SK-N-SH (cell line): ENCODE results near the gene CYP4F22. TPM values are rescaled to one million over a fixed set of nuclear protein-coding genes. Genes with fewer than 3 reads are reported as not detected.

Source experiments
- CTCF ChIA-PET: fragments of 300-600, 350-600 bp; formaldehyde crosslinking; extraction: SDS; loops from one replicate; lab custom pipeline; 2021; lab: Yijun Ruan, JAX
- POLR2A ChIA-PET: fragments of 350-600 bp; sonication (Branson Sonifier 250); formaldehyde crosslinking; extraction: SDS; loops from one replicate; lab custom pipeline; 2020; ENCODE audit warnings: antibody characterized with exemption, inconsistent platforms; lab: Yijun Ruan, JAX
- DNase-seq: peaks from one replicate; pipeline ENCODE4 v3.0.0; 2012
- H2AFZ ChIP-seq: fragments of 200-600 bp; sonication (generic); 2 replicates; pipeline ENCODE4 v1.8.1; 2016; ENCODE audit warnings: antibody characterized with exemption, mild to moderate bottlenecking, low read depth
- H3F3A ChIP-seq: fragments of 200-600 bp; sonication (generic); replicated peaks from 2 replicates; pipeline ENCODE3; 2016; ENCODE audit warnings: antibody characterized with exemption, mild to moderate bottlenecking; ENCODE audit not compliant: insufficient read depth
- H3K27ac ChIP-seq, 2 experiments: fragments of 200-500 bp in 1 of 2; fragments of 200-600 bp in 1 of 2; sonication (Bioruptor generic) in 1 of 2; sonication (generic), shearing (Covaris generic) in 1 of 2; 2 replicates each; pipeline versions ENCODE4 v1.5.1 to v1.6.1; 2014 to 2016; ENCODE audit warnings: low read depth in 2 of 2, inconsistent platforms in 1 of 2, low read length in 1 of 2, mild to moderate bottlenecking in 1 of 2, mixed read lengths in 1 of 2
- H3K27me3 ChIP-seq: fragments of 200-600 bp; sonication (generic), shearing (Covaris generic); 2 replicates; pipeline ENCODE4 v1.6.1; 2016; ENCODE audit warnings: mixed run types; ENCODE audit not compliant: insufficient read depth
- H3K36me3 ChIP-seq, 2 experiments: fragments of 200-500 bp in 1 of 2; fragments of 200-600 bp in 1 of 2; sonication (Bioruptor generic) in 1 of 2; sonication (generic) in 1 of 2; replicated peaks in 1 of 2; 2 replicates each; pipeline versions ENCODE3 to v1.5.1; 2014 to 2016; ENCODE audit warnings: low read length in 1 of 2, mild to moderate bottlenecking in 1 of 2; ENCODE audit not compliant: insufficient read depth in 2 of 2, control insufficient read depth in 1 of 2
- H3K4me1 ChIP-seq, 2 experiments: fragments of 200-500 bp in 1 of 2; fragments of 200-600 bp in 1 of 2; sonication (Bioruptor generic) in 1 of 2; sonication (generic), shearing (Covaris generic) in 1 of 2; 2 replicates each; pipeline versions ENCODE4 v1.5.1 to v1.6.1; 2014 to 2016; ENCODE audit warnings: low read depth in 1 of 2, low read length in 1 of 2, mixed run types in 1 of 2; ENCODE audit not compliant: insufficient read depth in 2 of 2, control insufficient read depth in 1 of 2
- H3K4me2 ChIP-seq: fragments of 200-600 bp; sonication (generic), shearing (Covaris generic); 2 replicates; pipeline ENCODE4 v1.6.1; 2017; ENCODE audit warnings: mixed run types
- H3K4me3 ChIP-seq, 2 experiments: fragments of 200-500 bp in 1 of 2; fragments of 200-600 bp in 1 of 2; sonication (Bioruptor generic) in 1 of 2; sonication (generic), shearing (Covaris generic) in 1 of 2; 2 replicates each; pipeline versions ENCODE4 v1.5.1 to v1.8.1; 2014 to 2016; ENCODE audit warnings: low read depth in 2 of 2, inconsistent platforms in 1 of 2, low read length in 1 of 2, mild to moderate bottlenecking in 1 of 2, mixed read lengths in 1 of 2, moderate library complexity in 1 of 2
- H3K79me2 ChIP-seq: fragments of 200-600 bp; sonication (generic); 2 replicates; pipeline ENCODE4 v1.8.1; 2017; ENCODE audit warnings: mild to moderate bottlenecking; ENCODE audit not compliant: insufficient read depth
- H3K9ac ChIP-seq: fragments of 200-600 bp; sonication (generic); 2 replicates; pipeline ENCODE4 v1.6.1; 2017; ENCODE audit warnings: mixed run types
- H3K9me2 ChIP-seq: fragments of 200-600 bp; sonication (generic); 2 replicates; pipeline ENCODE4 v1.6.1; 2017; ENCODE audit warnings: mixed run types
- H3K9me3 ChIP-seq: fragments of 200-600 bp; sonication (generic); 2 replicates; pipeline ENCODE4 v1.6.1; 2017; ENCODE audit warnings: mixed run types, mild to moderate bottlenecking, moderate library complexity
- H4K20me1 ChIP-seq: fragments of 200-600 bp; sonication (generic); 2 replicates; pipeline ENCODE4 v1.6.1; 2017; ENCODE audit warnings: mild to moderate bottlenecking, mixed run types; ENCODE audit not compliant: insufficient read depth
- ELF1 ChIP-seq: IDR thresholded peaks from 2 replicates; pipeline ENCODE4 v1.4.0; 2012
- EZH2phosphoT487 ChIP-seq: fragments of 200-600 bp; sonication (generic); IDR thresholded peaks from 2 replicates; pipeline ENCODE4 v1.6.1; 2017; ENCODE audit warnings: low read depth, mixed run types, mild to moderate bottlenecking, antibody characterized with exemption, moderate library complexity, borderline replicate concordance
- FOXJ3 ChIP-seq: sonication (generic); formaldehyde crosslinking; IDR thresholded peaks from 2 replicates; pipeline ENCODE4 v1.5.1; 2020; ENCODE audit warnings: mild to moderate bottlenecking, missing genetic modification reagents
- FOXM1 ChIP-seq: IDR thresholded peaks from 2 replicates; pipeline ENCODE4 v1.4.0; 2012; ENCODE audit warnings: low read depth, mild to moderate bottlenecking
- GATA2 ChIP-seq: sonication (generic); formaldehyde crosslinking; IDR thresholded peaks from 2 replicates; pipeline ENCODE4 v1.5.0; 2020; ENCODE audit warnings: mild to moderate bottlenecking, missing genetic modification reagents
- MXI1 ChIP-seq: IDR thresholded peaks from 2 replicates; pipeline ENCODE4 v1.6.1; 2012; ENCODE audit warnings: mild to moderate bottlenecking, low read depth, low read length, improper control_type of control experiment
- NFIC ChIP-seq: IDR thresholded peaks from 2 replicates; pipeline ENCODE4 v1.4.0; 2012; ENCODE audit warnings: borderline replicate concordance
- POLR2AphosphoS5 ChIP-seq: IDR thresholded peaks from 2 replicates; pipeline ENCODE4 v1.6.1; 2012; ENCODE audit warnings: low read depth, low read length
- RAD21 ChIP-seq: IDR thresholded peaks from 2 replicates; pipeline ENCODE4 v1.6.1; 2012; ENCODE audit warnings: mild to moderate bottlenecking, low read length
- RCOR1 ChIP-seq: fragments of 150-350 bp; IDR thresholded peaks from 2 replicates; pipeline ENCODE4 v1.6.1; 2017; ENCODE audit warnings: antibody characterized with exemption, low read length
- RFX5 ChIP-seq: IDR thresholded peaks from 2 replicates; pipeline ENCODE4 v1.6.1; 2012; ENCODE audit warnings: mild to moderate bottlenecking, improper control_type of control experiment, low read length
- RXRA ChIP-seq: IDR thresholded peaks from 2 replicates; pipeline ENCODE4 v1.4.0; 2012; ENCODE audit warnings: low read depth, mild to moderate bottlenecking, borderline replicate concordance
- TEAD4 ChIP-seq: IDR thresholded peaks from 2 replicates; pipeline ENCODE4 v1.4.0; 2012; ENCODE audit warnings: mild to moderate bottlenecking, borderline replicate concordance; ENCODE audit not compliant: insufficient read depth
- WGBS: methylation state at CpG from one replicate; pipeline ENCODE4 v1.1.6; 2017; ENCODE audit warnings: low lambda C conversion rate; 5-methylcytosine and 5-hydroxymethylcytosine counted together
- polyA plus RNA-seq, 3 experiments: library from polyadenylated mRNA; depleted of rRNA; stranded (reverse); fragments of >200 nt; gene quantifications; 2 replicates each; pipeline ENCODE4 v1.2.3, GENCODE V29; 2012
- TF ChIP-seq, protein P1 (sequence below): IDR thresholded peaks from 2 replicates; pipeline ENCODE4 v1.6.1; 2012; ENCODE audit warnings: mild to moderate bottlenecking, low read depth, low read length, moderate library complexity
- TF ChIP-seq, protein P2 (sequence below): IDR thresholded peaks from 2 replicates; pipeline ENCODE4; 2012
- TF ChIP-seq, protein P3 (sequence below): IDR thresholded peaks from 2 replicates; pipeline ENCODE4 v1.4.0; 2012; ENCODE audit warnings: low read depth, borderline replicate concordance

CYP4F22 gene
- polyA plus RNA-seq, 1 of the 3 experiments (the other 2 are of a cell fraction) = not detected

DNA sequence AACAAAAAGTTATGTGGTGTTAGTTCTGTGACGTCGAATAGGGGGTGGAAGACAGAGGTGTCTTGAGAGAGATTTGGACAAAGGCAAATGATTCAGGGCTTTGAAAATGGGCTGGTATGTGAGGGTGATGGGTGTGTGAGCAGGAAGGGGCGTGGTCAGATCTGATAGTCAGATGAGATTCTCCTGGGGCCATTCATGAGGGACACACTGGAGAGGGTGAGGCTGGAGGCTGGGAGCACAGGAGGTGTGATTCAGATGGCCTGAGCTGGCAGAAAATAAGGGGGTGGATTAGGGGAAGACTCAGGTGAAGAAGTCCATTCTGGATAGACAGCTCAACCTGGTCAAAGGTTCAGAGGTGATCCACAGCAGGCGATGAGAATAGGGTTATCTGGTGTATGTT is 28.0 kb downstream of the CYP4F22 start (continued):
- no peak for TF ChIP-seq RAD21
- TF ChIP-seq NFIC = no peak
- TF ChIP-seq FOXJ3 (CRISPR knock-in tag) = no peak

DNA sequence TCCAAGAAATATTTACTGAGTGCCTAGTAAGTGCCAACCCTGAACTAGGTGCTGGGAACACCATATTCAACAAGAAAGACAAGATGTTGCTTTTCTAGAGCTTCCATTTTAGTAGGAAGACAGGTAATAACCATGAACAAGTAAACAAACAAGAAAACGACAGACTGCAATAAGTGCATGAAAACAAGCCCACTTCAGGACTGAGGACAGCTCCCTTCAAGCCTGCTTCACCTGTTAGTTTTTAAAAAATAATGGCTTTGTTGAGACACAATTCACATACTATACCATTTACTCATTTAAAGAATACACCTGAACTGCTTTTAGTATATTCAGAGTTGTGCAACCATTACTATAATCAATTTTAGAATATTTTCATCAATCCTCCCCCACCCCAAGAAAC is 30.4 kb downstream of the CYP4F22 start:
- POLR2A ChIA-PET = no interaction called here
- no peaks in the 10 kb centered on the region for H4K20me1 ChIP-seq
- no peaks in the 10 kb centered on the region for H3K9me3 ChIP-seq
- H3K36me3 ChIP-seq = no peaks in the 10 kb centered on the region
- H3K4me1 ChIP-seq = no peaks in the 10 kb centered on the region
- CTCF ChIA-PET = no interaction called here
- H3F3A ChIP-seq = no peaks in the 10 kb centered on the region
- no peak overlapping the region for H3K4me3 ChIP-seq
- 5% methylated on average over 1 of the region's 1 CpG for WGBS
- H3K4me2 ChIP-seq = no peak overlapping the region
- no peaks in the 10 kb centered on the region for H3K79me2 ChIP-seq
- no peaks in the 10 kb centered on the region for H3K9me2 ChIP-seq
- H2AFZ ChIP-seq = no peak overlapping the region
- no peak overlapping the region for H3K27ac ChIP-seq
- no peak overlapping the region for H3K9ac ChIP-seq
- DNase-seq = no peak
- TF ChIP-seq, protein P1, sequence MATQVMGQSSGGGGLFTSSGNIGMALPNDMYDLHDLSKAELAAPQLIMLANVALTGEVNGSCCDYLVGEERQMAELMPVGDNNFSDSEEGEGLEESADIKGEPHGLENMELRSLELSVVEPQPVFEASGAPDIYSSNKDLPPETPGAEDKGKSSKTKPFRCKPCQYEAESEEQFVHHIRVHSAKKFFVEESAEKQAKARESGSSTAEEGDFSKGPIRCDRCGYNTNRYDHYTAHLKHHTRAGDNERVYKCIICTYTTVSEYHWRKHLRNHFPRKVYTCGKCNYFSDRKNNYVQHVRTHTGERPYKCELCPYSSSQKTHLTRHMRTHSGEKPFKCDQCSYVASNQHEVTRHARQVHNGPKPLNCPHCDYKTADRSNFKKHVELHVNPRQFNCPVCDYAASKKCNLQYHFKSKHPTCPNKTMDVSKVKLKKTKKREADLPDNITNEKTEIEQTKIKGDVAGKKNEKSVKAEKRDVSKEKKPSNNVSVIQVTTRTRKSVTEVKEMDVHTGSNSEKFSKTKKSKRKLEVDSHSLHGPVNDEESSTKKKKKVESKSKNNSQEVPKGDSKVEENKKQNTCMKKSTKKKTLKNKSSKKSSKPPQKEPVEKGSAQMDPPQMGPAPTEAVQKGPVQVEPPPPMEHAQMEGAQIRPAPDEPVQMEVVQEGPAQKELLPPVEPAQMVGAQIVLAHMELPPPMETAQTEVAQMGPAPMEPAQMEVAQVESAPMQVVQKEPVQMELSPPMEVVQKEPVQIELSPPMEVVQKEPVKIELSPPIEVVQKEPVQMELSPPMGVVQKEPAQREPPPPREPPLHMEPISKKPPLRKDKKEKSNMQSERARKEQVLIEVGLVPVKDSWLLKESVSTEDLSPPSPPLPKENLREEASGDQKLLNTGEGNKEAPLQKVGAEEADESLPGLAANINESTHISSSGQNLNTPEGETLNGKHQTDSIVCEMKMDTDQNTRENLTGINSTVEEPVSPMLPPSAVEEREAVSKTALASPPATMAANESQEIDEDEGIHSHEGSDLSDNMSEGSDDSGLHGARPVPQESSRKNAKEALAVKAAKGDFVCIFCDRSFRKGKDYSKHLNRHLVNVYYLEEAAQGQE = peak; percentile 91
- no peak for TF ChIP-seq POLR2AphosphoS5
- TF ChIP-seq RFX5 = no peak
- TF ChIP-seq, protein P2, sequence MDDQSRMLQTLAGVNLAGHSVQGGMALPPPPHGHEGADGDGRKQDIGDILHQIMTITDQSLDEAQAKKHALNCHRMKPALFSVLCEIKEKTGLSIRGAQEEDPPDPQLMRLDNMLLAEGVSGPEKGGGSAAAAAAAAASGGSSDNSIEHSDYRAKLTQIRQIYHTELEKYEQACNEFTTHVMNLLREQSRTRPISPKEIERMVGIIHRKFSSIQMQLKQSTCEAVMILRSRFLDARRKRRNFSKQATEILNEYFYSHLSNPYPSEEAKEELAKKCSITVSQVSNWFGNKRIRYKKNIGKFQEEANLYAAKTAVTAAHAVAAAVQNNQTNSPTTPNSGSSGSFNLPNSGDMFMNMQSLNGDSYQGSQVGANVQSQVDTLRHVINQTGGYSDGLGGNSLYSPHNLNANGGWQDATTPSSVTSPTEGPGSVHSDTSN = no peak
- no peak for TF ChIP-seq ELF1
- no peak for TF ChIP-seq EZH2phosphoT487
- no peaks in the 10 kb centered on the region; the same call in 1 of the 2 replicates for H3K27me3 ChIP-seq

DNA sequence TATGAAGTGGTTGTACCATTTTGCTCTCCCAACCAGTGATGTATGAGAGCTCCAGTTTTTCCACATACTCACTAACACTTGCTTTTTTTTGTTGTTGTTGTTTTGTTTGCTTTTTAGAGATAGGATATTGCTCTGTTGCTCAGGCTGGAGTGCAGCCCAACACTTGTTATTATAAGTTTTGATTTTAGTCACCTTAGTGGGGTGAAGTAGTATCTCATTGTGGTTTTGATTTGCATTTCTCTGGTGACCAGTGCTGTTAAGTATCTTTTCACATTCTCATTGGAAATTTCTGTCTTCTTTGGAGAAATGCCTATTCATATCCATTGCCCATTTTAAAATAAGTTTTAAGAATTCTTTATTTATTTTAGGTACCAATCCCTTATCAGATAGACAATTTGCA is 31.3 kb downstream of the CYP4F22 start:
- Histone ChIP-seq H4K20me1 (no peaks in the 10 kb centered on the region), H3K9me3 (no peaks in the 10 kb centered on the region), H3K4me1 (no peaks in the 10 kb centered on the region), H3K9me2 (no peaks in the 10 kb centered on the region), H3F3A (no peaks in the 10 kb centered on the region), H2AFZ (no peak overlapping the region), H3K27me3 (no peaks in the 10 kb centered on the region; the same call in 1 of the 2 replicates), H3K27ac (no peak overlapping the region), H3K4me2 (no peak overlapping the region), H3K9ac (no peak overlapping the region), H3K4me3 (no peak overlapping the region), H3K36me3 (no peaks in the 10 kb centered on the region), H3K79me2 (no peaks in the 10 kb centered on the region)
- ChIA-PET POLR2A (no interaction called here), CTCF (no interaction called here)
- DNase-seq = no peak
- TF ChIP-seq RFX5 = no peak
- TF ChIP-seq, protein P2 = no peak
- TF ChIP-seq FOXM1 = no peak
- TF ChIP-seq, protein P3, sequence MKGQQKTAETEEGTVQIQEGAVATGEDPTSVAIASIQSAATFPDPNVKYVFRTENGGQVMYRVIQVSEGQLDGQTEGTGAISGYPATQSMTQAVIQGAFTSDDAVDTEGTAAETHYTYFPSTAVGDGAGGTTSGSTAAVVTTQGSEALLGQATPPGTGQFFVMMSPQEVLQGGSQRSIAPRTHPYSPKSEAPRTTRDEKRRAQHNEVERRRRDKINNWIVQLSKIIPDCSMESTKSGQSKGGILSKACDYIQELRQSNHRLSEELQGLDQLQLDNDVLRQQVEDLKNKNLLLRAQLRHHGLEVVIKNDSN = no peak
- TF ChIP-seq TEAD4 = no peak
- no peak for TF ChIP-seq RCOR1
- TF ChIP-seq RXRA = no peak
- TF ChIP-seq GATA2 (CRISPR knock-in tag) = no peak
- TF ChIP-seq MXI1 = no peak
- TF ChIP-seq, protein P1 = no peak
